ENCODE data around the gene DSCAM.

The DSCAM gene

DNA sequence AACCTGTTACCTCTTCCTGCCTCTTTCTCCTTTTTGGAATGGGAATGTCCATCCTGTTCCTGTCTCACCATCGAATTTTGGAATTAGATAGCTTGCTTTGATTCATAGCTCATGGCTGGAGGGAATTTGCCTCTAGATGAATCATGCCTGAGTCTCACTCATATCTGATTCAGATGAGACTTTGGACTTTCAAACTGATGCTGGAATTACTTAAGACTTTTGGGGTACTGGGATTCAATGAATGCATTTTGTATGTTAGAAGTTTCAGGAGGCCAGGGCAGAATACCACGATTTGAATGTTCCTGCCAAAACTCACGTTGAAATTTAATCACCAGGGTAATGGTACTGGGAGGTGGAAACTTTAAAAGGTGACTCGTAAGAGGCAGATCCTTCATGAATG lies 132.4 kb downstream of the DSCAM start:
- no peak for DNase-seq
- in situ Hi-C loops (cut with HindIII; ENCODE audit: low pct_ligation_motif_present, low sequenced_read_pairs), result no loop called here
- Histone ChIP-seq H3K27ac (no peak overlapping the region), H3K36me3 (replicated peaks) (no peaks in the 10 kb centered on the region), H3K27me3 (replicated peaks) (no peaks in the 10 kb centered on the region), H3K4me3 (ENCODE audit: low read depth, low read length) (no peak overlapping the region)
- TF ChIP-seq, protein P1, sequence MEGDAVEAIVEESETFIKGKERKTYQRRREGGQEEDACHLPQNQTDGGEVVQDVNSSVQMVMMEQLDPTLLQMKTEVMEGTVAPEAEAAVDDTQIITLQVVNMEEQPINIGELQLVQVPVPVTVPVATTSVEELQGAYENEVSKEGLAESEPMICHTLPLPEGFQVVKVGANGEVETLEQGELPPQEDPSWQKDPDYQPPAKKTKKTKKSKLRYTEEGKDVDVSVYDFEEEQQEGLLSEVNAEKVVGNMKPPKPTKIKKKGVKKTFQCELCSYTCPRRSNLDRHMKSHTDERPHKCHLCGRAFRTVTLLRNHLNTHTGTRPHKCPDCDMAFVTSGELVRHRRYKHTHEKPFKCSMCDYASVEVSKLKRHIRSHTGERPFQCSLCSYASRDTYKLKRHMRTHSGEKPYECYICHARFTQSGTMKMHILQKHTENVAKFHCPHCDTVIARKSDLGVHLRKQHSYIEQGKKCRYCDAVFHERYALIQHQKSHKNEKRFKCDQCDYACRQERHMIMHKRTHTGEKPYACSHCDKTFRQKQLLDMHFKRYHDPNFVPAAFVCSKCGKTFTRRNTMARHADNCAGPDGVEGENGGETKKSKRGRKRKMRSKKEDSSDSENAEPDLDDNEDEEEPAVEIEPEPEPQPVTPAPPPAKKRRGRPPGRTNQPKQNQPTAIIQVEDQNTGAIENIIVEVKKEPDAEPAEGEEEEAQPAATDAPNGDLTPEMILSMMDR (IDR thresholded peaks at IDR 0.05; ENCODE audit: low read depth, low read length, missing control alignments), result no peak

DNA sequence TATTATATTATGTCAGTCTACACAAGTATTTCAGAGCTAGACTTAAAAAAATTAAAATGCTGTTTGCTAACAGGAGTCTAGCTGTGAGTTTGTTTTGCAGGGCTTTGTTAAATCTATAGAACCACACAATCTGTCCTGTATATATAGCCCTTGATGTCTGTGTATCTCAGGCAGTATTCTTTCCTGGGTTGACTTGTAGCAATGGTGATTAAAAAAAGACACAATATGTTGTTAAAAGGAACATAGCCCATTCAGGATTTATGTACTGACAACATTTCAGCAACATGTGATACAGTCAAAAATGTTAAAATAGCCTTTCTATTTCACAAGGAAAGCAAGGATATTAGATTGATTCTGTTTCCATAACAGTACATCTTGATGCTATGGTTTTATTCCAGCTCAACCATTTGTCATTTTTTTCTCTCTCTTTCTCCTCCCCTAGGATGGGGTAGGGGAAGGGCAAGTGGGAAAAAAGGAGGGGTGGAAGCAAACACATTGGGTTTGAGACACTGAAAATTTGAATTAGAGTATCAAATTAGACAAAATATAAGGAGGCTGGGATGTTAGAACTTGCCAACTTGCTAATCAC lies 139.2 kb downstream of the DSCAM start:
- Histone ChIP-seq H3K36me3 (replicated peaks) (no peaks in the 10 kb centered on the region), H3K4me3 (ENCODE audit: low read depth, low read length) (no peak overlapping the region), H3K27me3 (replicated peaks) (no peaks in the 10 kb centered on the region), H3K27ac (no peak overlapping the region)
- in situ Hi-C loops (cut with HindIII; ENCODE audit: low pct_ligation_motif_present, low sequenced_read_pairs), result no loop called here
- TF ChIP-seq, protein P1 (IDR thresholded peaks at IDR 0.05; ENCODE audit: low read depth, low read length, missing control alignments), result no peak
- no peak for DNase-seq

DNA sequence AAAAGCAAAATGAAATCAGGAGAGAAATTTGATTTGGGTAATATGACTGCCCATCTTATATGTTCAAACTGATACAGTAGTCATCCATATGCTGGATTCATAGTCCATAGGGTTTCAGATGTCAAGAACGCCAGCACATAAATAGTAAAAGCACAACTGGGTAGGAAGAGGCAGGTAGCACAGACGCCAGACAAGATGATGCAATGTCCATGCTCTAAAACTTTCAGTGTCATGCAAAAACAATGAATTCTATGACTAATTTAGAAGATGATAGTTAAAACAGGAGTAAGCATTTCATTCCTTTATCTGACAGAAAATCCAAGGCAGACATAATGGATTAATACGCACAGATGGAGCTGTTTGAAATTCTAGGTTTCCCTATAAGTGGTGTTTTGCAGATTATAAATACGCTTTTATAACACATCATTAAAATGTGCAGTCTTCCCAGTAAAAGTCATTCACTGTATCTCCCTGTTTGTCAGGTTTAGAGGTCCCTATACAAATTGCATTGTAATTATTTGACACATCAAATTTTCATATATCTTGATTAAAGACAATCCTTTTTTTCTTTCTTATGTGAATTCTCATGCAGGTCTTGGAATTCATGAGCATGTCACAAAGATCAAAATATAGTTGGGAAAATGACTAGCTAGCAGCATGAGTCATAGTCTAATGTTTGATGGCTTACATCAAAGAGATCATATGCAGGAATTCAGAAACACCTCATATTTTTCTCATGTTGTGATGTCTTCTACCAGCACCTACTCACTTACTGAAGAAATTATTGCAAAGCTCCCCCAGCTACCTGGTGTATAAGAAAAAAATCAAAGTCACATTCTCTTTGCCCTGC lies 139.9 kb downstream of the DSCAM start:
- Histone ChIP-seq H3K27ac (no peak overlapping the region), H3K36me3 (replicated peaks) (no peaks in the 10 kb centered on the region), H3K4me3 (ENCODE audit: low read depth, low read length) (no peak overlapping the region), H3K27me3 (replicated peaks) (no peaks in the 10 kb centered on the region)
- TF ChIP-seq, protein P1 (IDR thresholded peaks at IDR 0.05; ENCODE audit: low read depth, low read length, missing control alignments), result no peak
- DNase-seq, result no peak
- in situ Hi-C loops (cut with HindIII; ENCODE audit: low pct_ligation_motif_present, low sequenced_read_pairs), result no loop called here

DNA sequence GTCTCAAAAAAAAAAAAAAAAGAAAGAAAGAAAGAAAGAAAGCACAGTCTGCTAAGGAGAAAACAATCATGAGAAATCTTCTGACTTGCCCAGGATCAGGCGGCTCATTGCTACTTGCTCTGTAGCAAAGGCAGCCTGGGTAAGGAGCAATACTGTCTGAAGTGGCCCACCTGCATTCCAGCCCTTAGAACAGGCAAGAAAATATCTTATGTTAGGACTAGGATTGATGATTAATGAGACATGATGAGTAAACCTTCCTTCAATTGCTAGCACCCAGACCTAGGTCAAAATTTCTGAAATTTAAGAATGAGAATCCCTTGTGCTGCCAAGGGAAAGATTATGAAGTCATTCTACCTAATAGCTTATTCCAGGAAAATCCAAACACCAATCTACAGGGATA lies 140.8 kb downstream of the DSCAM start:
- TF ChIP-seq, protein P1 (IDR thresholded peaks at IDR 0.05; ENCODE audit: low read depth, low read length, missing control alignments), result no peak
- in situ Hi-C loops (cut with HindIII; ENCODE audit: low pct_ligation_motif_present, low sequenced_read_pairs), result no loop called here
- no peaks in the 10 kb centered on the region for H3K27me3 ChIP-seq (replicated peaks)
- no peak overlapping the region for H3K27ac ChIP-seq
- H3K4me3 ChIP-seq (ENCODE audit: low read depth, low read length), result no peak overlapping the region
- no peaks in the 10 kb centered on the region for H3K36me3 ChIP-seq (replicated peaks)
- DNase-seq, result no peak

DNA sequence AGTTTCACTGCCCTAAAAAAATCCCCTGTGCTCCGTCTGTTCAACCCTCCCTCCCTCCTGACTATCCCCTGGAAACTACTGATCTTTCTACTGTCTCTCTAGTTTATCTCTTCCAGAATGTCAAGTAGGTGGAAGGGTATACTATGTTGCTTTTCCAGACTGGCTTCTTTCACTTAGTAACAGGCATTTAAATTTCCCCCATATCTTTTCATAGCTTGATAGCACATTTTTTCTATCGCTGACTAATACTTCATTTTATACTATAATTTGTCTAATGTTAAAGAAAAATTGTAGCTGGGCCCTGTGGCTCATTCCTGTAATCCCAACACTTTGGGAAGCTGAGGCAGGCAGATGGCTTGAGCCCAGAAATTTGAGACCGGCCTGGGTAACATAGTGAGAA lies 142.8 kb downstream of the DSCAM start:
- DNase-seq, result no peak
- in situ Hi-C loops (cut with HindIII; ENCODE audit: low pct_ligation_motif_present, low sequenced_read_pairs), result no loop called here
- Histone ChIP-seq H3K4me3 (ENCODE audit: low read depth, low read length) (no peak overlapping the region), H3K27me3 (replicated peaks) (no peaks in the 10 kb centered on the region), H3K27ac (no peak overlapping the region), H3K36me3 (replicated peaks) (no peaks in the 10 kb centered on the region)
- TF ChIP-seq, protein P1 (IDR thresholded peaks at IDR 0.05; ENCODE audit: low read depth, low read length, missing control alignments), result no peak
